ENCODE results near the gene CLIC5.

DNA sequence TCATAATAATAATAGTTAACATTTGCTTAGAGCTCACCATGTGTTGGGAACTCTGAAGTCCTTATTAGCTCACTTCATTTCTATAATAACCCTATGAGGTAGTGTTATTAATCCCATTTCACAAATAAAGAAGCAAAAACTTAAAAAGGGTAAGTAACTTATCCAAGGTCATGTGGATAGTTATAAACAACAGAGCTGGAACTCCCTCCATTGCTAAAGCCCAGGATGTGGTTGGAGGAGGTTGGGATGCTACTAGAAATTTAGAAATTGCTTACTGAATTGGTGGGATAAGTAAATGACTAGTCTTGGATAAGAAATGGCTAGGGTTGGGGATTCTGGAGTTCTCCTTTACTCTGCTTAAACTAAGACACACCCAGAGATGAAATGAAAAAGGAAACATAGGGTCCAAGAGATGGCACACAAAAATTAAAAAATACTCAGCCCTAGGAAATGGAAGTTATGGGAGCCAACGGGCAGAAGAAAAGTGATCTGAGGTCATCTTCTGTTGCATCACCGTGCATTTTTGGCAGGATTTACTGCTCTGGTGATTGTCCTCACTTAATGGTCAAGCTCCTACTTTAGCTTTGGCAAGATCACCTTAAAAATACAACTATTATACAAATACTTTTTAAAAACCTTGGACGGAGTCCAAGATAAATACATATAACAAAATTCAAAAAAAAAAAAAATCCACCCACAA lies 7.7 kb upstream of the CLIC5 start:
- no peak for TF ChIP-seq POLR2A (IDR thresholded peaks at IDR 0.05; ENCODE audit: low read length)
- TF ChIP-seq GATA1 (IDR thresholded peaks at IDR 0.05; ENCODE audit: low read depth, low read length): no peak
